HG03097 (cell line): ENCODE results near the gene TRIM32.
"Not testable (repeated sequence)": the region's sequence is repeated elsewhere in the genome, so short reads cannot be mapped to it uniquely, and the experiment has no call there.

Experiments used
- ATAC-seq: cut with Tn5 transposase; IDR thresholded peaks from one replicate; pipeline ENCODE4 v1.9.1; 2021; ENCODE audit not compliant: unreplicated experiment, low FRiP score

TRIM32 gene

DNA sequence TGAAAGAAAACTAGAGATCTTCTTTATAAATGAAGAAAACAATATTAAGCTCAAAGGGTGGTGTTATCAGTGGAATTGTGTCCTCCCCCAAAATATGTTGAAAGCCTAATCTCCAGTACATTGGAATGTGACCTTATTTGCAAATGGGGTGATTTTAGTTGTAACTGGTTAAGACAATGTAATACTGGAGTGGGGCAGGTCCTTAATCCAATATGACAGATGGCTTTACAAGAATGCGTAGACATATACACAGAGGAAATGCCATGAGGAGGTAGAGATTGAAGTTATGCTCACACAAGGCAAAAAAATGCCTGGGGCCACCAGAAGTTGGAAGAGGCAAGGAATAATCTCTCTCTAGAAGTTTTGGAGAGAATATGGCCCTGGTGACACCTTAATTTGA, 13.7 kb upstream of the TRIM32 start:
- ATAC-seq: no peak

DNA sequence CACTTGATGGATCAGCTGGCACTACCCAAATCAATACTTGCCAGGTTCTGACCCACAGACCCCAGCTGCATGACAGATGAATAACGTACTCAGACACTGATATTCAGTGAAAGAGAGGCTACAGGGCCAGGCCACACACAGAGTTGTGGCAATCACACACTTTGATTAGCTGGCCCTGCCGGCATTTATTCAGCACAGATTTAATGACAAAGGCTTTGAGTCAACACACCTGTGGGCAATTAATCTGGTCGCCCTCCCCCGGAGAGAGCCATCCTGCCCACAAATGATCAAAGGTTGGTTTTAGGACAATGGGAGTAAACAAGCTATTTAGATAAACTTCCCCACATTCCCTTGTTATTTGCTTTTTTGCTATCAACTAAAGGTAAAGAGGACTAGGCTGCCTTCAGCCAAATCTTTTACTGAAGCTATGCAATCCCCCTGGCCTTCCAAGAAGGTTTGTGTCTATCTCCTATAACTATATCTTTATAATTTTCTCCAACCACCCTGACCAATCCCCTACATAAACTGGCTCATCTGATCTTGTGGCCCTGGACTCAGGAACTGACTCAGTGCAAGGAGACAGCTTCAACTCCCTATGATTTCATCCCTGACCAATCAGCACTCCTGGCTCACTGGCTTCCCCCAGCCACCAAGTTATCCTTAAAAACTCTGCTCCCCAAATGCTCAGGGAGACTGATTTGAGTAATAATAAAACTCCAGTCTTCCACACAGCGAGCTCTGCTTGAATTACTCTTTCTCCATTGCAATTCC, 12.7 kb upstream of the TRIM32 start:
- no peak for ATAC-seq

DNA sequence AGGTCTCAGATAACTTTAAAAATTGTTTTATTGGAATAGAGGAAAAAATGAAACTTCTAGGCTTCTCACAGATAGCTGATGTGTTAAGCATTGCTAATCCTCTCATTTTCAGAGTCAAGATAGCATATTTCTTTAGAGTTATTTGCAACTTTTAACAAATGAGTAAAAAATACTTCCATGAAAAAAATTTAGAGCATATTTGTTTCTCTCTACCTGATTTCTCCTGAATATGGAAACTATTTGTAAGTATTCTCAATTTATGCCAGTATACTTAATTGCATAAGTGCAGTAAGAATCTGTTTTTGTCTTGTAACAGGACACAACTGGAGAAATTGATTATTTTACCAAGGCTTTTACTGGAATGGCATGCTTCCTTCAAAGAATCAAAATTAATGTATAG, 3.6 kb upstream of the TRIM32 start:
- ATAC-seq: no peak

DNA sequence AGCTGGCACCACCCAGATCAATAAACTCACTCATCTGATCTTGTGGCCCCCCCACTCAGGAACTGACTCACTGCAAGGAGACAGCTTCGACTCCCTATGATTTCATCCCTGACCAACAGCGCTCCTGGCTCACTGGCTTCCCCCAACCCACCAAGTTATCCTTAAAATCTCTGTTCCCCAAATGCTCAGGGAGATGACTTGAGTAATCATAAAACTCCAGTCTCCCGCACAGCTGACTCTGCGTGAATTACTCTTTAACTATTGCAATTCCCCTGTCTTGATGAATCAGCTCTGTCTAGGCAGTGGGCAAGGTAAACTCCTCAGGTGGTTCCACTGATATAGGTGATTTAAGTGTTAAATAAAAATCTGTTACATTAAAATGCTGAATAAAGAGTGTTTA, 1.9 kb upstream of the TRIM32 start:
- ATAC-seq: no peak

DNA sequence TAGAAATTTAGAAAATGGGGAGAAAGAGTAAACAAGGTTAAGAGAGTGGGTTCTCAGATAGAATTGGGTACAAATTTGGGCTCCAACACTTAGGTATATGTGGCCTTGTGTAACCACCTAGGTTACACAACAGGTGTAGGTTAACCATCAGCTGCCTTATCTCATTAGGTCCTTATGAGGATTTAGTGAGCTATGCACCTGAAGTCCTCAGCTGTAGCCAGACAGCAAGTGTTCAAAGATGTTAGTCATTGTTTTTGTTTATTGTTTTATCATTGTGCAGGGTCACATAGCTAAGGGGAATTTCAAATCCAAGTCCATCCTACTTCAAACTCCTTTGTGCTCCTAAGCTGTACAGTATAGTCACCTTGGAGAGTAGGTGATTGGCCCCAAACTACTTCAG, 970 bp upstream of the TRIM32 start:
- no peak for ATAC-seq

DNA sequence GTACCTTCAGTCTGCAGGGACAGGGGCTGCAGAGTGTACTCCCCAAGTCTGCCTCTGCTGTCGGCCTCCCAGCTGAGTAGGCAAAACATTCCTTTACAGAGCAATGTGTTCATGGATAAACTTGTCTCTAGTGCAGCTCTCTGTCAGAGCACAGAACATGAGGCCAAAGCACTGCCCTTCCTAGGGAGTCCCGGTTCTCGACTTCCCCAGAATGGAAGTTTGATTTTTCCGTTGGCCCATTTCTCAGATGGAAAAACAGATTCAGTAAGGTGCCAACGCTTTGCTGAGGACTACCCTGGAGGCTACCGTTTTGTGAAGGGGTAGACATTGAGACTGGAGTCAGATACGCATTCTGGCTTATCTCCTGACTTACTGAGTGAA, 422 bp upstream of the TRIM32 start:
- peak; percentile 36 for ATAC-seq

DNA sequence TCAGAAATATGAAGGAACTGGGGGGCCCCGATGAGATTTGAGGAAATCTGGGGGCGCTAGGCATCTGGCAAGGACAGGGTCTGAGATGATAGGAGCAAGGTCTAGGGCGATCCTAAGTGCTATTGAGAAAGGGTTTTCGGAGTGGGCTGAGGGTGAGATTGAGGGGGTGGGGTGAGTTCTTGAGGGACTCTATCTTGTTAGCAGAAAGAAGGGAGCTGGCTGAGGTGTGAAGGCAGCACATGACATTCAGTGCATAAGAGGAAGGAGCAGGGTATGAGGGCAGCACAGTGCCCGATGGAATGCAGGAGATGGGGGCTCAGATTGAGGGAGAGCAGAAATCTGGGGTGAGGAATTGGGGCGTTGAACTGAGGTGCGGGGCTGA, 640 bp downstream of the TRIM32 start:
- ATAC-seq: no peak

DNA sequence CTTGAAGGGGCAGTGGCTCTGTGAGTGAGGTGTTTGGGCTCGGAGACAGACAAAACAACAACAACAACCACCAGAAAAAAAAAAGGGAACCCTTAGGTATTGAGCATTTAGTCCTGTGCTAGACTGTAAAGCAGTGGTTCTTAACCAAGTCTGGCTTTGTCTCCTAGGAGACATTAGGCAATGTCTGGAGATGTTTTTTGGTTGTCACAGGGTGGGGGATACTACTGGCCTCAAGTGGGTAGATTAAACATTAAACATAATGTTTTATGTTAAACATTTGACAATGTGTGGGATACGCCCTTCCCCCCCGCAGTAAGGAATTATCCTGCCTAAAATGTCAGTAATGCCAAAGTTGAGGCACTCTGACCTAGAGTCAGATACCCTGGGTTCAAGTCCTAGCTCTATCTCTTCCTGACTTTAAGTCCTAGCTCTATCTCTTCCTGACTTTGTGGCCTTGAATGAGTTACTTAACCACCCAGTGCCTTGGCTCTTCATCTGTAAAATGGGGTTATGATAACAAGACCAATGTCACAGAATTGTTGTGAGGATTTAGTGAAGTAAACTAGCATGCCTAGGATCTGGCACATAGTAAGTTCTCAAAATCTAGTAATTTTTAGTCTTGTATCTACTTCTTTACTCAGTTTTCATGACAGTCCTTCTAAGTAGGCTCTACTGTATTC, 1.8 kb downstream of the TRIM32 start:
- no peak for ATAC-seq

DNA sequence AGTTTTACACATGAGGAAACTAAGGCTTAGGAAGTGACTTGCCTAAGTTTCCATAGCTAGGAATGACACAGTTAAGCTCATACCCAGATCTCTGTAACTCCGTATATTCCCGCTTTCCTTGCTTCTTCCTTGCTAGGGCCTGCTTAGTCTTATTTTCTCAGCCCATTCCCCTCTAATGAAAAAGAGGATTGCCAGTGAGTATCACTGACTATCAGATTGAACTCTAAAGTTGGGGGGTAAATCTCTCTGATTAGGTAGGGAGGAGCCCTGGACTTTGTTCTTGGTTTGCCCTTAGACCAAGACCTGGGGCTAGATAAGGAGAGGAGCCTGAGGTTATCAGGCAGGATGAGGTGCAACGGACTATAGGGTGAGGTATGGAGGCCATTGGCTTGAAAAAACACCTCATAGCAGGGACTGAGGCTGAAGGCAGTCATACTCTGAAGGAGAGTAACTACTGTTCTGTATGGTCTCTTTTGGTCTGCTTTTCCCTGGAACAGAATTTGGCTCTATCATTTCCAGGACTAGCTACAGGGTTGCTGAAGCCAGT, 2.5 kb downstream of the TRIM32 start:
- no peak for ATAC-seq

DNA sequence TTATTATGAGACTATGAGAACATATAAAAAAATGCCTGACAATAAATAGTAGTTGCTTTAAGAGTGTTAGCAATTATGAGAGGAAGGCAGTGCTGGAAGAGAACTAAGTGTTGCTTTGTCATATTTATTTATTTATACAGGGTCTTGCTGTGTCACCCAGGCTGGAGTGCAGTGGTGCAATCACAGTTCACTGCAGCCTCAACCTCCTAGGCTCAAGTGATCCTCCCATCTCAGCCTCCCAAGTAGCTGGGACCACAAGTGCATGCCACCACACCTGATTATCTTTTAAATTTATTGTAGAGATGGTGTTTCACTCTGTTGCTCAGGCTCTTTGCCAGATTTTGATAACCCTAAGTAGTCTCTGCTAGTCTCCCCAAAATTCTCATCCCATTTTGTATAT, 3.7 kb downstream of the TRIM32 start:
- not testable (repeated sequence) for ATAC-seq

DNA sequence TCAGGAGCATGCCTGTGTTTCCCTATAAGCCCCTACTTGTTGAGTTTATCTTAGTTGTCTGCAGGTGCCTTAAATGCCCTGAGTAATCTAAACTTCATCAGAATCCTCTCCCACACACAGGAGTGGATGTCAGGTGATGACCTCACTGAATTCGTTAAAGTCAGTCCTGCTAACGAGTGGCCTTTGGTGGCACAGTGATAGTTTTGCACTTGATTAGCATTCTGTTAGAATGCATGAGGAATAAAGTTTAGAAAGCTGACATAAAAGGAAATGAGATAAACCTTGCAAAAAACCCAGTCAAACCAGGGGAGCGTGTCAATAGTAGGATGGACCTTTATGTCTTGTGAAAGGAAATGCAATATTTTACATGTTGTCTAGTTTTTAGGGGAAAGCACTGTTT, 4.5 kb downstream of the TRIM32 start:
- ATAC-seq: no peak

DNA sequence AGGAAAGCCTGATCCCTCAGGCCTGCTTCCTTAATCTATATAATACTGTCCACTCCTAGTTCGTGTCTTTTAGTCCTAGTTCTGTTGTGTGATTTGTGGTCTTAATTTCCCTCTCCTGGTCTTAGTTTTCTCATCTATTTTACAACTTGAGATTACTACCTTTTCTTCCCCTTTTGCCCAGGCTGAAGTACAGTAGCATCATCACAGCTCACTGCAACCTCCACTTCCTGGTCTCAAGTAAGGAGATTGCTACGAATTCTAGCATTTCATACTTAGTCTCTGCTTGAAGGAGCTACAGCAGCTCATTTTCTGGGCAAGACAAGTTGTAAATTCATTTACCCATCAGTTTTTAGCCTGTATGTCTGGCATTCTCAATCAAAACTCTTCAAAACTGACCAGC, 5.5 kb downstream of the TRIM32 start:
- no peak for ATAC-seq

DNA sequence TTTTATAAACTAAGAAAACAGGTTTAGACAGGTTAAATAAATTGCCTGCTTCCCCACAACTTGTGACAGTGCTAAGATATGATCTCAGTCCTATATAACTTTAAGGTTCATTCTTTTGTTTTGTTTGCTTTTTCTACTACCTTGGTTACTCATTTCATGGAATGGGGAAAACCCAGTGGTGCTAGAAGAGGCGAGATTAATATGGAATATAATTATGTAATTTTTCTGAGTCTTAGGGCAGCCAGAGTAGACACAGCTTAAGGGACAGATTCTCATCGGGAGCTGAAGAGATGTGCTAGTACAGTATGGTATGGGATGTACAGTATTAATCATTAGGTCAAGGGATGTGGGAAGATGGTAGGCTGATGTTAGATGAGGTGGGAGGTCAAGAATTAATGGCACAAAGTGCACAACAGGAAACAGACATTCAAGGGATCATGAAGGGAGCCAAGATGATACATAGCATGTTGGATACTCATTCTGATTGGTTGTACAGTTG, 6.2 kb downstream of the TRIM32 start:
- no peak for ATAC-seq

DNA sequence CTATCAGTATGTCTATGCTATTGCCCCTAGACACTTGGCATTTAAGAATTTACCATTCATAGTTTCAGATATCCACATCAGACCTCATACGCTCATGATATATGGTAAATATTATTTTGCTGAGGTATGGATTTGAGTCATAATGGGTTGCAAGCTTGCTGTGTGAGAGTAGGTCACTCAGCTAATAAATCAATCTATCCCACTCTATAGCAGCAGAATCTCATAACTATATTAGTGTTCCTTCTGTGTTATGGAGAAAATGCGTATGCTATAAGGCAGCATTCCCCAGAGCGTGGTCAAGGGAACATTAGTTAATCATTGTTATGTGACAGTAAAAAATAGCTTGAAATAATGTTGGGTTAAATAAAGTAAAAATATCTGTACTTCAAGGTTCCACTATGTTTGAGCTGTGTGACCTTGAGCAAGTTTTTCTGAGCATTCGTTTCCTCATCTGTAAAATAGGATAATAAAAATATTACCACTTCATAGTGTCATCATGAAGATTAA, 7.7 kb downstream of the TRIM32 start:
- no peak for ATAC-seq

DNA sequence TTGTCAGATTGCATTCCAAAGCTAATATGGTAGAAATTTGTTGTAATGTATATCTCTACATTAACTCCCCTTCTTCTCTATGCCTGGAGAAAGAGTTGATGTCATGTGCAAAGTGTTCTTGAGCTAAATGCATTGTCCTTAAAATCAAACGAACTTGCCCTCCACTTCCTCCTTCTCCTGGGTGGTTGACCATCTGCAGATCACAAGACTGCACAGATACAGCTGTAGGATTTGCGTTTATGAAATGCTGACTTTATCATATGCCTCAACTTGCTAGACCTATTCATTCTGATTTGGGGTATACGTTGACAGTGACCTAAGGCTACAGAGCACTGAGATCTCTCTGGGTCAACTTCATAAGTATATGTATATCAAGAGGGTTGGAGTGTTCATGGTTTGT, 8.3 kb downstream of the TRIM32 start:
- no peak for ATAC-seq

DNA sequence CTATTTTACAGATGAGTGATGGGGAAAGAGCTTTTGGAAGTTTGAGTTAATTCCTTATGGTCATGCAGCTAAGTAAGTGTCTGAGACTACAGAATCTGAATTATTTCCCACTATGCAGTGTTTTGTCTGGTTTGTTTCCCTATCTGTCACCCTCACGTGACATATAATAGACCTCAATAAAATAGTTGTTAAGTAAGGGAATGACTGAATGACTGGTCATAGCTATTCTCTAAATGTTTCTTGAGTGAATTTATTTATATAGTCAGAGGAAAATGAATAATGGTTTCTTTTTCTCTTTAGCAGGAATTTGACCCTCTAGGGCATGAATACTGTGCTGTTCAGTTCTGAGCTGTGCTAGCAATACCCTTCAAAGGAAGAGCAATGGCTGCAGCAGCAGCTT, 10.3 kb downstream of the TRIM32 start:
- ATAC-seq: no peak

DNA sequence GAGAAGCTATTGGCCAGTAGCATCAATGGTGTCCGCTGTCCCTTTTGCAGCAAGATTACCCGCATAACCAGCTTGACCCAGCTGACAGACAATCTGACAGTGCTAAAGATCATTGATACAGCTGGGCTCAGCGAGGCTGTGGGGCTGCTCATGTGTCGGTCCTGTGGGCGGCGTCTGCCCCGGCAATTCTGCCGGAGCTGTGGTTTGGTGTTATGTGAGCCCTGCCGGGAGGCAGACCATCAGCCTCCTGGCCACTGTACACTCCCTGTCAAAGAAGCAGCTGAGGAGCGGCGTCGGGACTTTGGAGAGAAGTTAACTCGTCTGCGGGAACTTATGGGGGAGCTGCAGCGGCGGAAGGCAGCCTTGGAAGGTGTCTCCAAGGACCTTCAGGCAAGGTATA, 10.8 kb downstream of the TRIM32 start:
- no peak for ATAC-seq

DNA sequence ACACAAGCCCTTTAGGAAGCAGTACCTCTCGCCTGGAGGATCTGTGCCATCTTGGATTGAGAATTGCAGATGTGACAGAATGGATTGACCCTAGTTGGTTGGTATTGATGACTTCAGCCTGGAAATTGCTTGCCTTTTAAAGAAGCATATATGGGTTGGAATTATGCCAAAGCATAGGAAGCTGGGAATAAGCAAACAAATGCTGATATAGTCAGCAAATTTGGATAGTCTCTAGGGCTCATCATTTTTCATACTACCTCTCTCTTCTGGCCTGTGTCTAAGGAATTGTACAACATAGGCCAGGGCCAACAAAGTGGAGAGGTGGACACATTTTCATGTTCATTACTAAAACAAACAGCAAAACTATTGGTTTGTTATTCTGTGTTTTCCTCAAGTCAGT, 13.2 kb downstream of the TRIM32 start:
- ATAC-seq: no peak

DNA sequence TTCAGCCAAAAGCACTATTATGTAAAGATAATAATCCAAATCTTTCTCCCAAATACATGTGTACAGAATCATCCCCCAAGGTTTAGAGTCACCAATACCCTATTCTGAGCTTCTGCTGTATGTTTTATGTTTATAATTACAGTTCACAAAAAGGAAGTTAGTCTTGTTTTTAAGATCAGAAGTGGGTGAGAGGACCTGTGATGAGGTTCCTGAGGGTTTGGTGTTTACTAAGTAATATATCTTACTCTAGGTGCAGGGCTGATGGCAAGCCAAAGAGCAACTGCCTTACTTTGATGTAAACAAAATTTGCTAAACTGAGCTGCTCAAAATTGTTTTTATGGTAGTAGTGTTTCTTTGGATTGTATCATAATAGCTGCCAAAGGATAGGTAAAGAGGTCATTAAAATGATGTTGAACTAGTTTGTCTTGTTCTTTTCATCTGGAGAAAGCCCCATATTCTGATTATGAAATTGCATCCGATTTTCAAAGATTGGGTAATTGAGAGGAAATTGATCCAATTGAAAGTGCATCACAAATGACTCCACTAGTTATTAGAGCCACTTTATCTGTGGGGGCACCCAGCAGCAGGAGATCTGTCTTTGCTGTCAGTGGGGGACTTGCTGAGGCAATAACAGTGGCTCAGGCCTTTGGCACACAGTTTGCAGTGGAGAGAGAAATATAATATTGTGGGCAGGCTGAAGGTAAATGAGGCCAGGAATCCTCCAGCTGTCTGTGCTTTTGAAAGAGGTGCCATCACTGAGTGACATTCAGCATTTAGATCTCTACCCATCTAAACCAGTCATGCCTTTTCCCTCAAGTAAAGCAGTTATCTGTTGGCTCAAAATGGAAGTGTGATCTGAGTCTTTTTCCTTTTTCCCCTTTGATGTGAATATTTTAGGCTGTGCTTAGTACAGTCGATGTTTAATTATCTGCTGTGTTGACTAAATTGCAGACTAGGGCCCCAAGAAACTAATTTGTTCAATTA, 14.1 kb downstream of the TRIM32 start:
- ATAC-seq: no peak

DNA sequence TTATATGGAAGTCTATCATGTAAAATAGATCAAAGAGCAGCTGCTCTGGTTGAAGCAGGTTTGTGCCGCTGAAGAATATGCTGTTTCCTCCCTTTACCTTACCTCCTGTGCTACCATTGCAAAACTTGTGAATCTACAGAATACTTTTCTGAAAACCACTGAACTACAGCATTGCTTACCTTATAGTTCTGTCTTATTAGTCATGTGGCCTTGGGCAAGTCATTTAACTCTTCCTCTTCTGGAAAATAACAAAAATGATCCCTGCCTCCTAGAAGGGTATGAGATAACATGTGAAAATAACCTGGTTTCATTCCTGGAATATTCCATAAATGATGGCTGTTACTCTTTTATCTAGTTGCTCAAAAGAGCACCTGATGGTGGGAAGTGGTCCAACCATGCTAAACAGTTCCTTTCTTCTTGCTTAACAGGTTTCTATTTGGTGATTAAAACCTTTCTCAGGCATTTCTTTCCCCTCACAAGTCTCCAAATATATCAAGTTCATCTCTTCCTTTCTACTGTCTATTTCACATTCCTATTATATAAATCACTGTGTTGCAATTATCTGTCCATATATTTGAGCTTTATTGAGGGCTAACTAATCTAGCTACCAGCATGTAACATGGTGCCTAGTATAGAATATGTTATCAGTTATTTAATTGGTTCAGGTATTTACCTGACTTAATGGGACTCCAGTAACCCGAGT, 15.0 kb downstream of the TRIM32 start:
- ATAC-seq: no peak
